Vagina (tissue), 2 donors: ENCODE measurements around the gene ITGA4.

ENCODE experiments used
- POLR2A ChIP-seq, 2 donors: fragments of 450-650 bp; IDR thresholded peaks; one replicate each; pipeline ENCODE4 v1.6.1; 2017; ENCODE audit warnings: antibody characterized with exemption in 2 of 2, mild to moderate bottlenecking in 2 of 2, moderate library complexity in 2 of 2
- TF ChIP-seq, protein P1 (sequence below), 3 experiments: fragments of 450-650 bp in 2 of 3; fragments of 200-600 bp in 1 of 3; sonication (generic) in 1 of 3; IDR thresholded peaks; one replicate each; pipeline ENCODE4 v1.5.1; 2017 to 2019; ENCODE audit warnings: antibody characterized with exemption in 3 of 3, mild to moderate bottlenecking in 2 of 3, moderate library complexity in 2 of 3

GRCh38 chr2:181483211-181483610, 26.0 kb downstream of the ITGA4 start:
- no peak for TF ChIP-seq POLR2A (IDR thresholded peaks at IDR 0.05)
- TF ChIP-seq, protein P1, sequence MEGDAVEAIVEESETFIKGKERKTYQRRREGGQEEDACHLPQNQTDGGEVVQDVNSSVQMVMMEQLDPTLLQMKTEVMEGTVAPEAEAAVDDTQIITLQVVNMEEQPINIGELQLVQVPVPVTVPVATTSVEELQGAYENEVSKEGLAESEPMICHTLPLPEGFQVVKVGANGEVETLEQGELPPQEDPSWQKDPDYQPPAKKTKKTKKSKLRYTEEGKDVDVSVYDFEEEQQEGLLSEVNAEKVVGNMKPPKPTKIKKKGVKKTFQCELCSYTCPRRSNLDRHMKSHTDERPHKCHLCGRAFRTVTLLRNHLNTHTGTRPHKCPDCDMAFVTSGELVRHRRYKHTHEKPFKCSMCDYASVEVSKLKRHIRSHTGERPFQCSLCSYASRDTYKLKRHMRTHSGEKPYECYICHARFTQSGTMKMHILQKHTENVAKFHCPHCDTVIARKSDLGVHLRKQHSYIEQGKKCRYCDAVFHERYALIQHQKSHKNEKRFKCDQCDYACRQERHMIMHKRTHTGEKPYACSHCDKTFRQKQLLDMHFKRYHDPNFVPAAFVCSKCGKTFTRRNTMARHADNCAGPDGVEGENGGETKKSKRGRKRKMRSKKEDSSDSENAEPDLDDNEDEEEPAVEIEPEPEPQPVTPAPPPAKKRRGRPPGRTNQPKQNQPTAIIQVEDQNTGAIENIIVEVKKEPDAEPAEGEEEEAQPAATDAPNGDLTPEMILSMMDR (IDR thresholded peaks at IDR 0.05), result no peak
